HEK293 (cell line): ENCODE results near the gene TAOK3.

Experiments
- CTCF ChIA-PET: fragments of 350-600 bp; formaldehyde crosslinking; extraction: SDS; loops from one replicate; lab custom pipeline; 2021; ENCODE audit warnings: antibody characterized with exemption; lab: Yijun Ruan, JAX
- POLR2A ChIA-PET: fragments of 300-600 bp; formaldehyde crosslinking; extraction: SDS; loops from one replicate; lab custom pipeline; 2020; ENCODE audit warnings: antibody characterized with exemption, inconsistent platforms; lab: Yijun Ruan, JAX
- H3K27ac ChIP-seq: fragments of 200-500 bp; sonication (Bioruptor generic); 2 replicates; pipeline ENCODE4 v1.5.1; 2014; ENCODE audit warnings: low read depth, low read length, control low read depth, inconsistent platforms; ENCODE audit errors: extremely low read depth
- H3K36me3 ChIP-seq, 2 experiments: fragments of 200-500 bp in 1 of 2; sonication (Bioruptor generic) in 1 of 2; 1 replicate in 1 of 2; 2 replicates in 1 of 2; pipeline ENCODE4 v1.5.1; 2014 to 2017; ENCODE audit warnings: inconsistent platforms in 2 of 2, low read length in 2 of 2; ENCODE audit not compliant: control insufficient read depth in 2 of 2, insufficient read depth in 1 of 2
- H3K4me1 ChIP-seq: fragments of 200-500 bp; sonication (Bioruptor generic); 2 replicates; pipeline ENCODE4 v1.5.1; 2014; ENCODE audit warnings: mild to moderate bottlenecking, low read length, inconsistent platforms; ENCODE audit not compliant: control insufficient read depth, insufficient read depth
- H3K4me3 ChIP-seq: 2 replicates; pipeline ENCODE4 v1.5.1; 2011; ENCODE audit warnings: low read depth, mild to moderate bottlenecking, control low read depth, low read length, moderate library complexity
- H3K9me3 ChIP-seq: fragments of 200-500 bp; sonication (Bioruptor generic); 2 replicates; pipeline ENCODE4 v1.5.1; 2014; ENCODE audit warnings: low read depth, low read length, inconsistent platforms; ENCODE audit not compliant: control insufficient read depth, insufficient read depth
- BCL11A ChIP-seq: fragments of 450-650 bp; formaldehyde crosslinking; IDR thresholded peaks from 2 replicates; pipeline ENCODE4 v1.5.1; 2016; ENCODE audit warnings: low read depth, missing biosample characterization, missing genetic modification characterization
- GLI4 ChIP-seq: fragments of 450-650 bp; formaldehyde crosslinking; IDR thresholded peaks from 2 replicates; pipeline ENCODE4 v1.5.1; 2016; ENCODE audit warnings: missing biosample characterization, missing genetic modification characterization
- GLIS1 ChIP-seq: fragments of 450-650 bp; formaldehyde crosslinking; IDR thresholded peaks from 2 replicates; pipeline ENCODE4 v1.5.1; 2016; ENCODE audit warnings: missing biosample characterization, missing genetic modification characterization
- SALL2 ChIP-seq: fragments of 450-650 bp; formaldehyde crosslinking; IDR thresholded peaks from 2 replicates; pipeline ENCODE4 v1.5.0; 2017; ENCODE audit warnings: missing biosample characterization, mild to moderate bottlenecking, missing genetic modification characterization, borderline replicate concordance
- SCRT2 ChIP-seq: fragments of 450-650 bp; formaldehyde crosslinking; IDR thresholded peaks from 2 replicates; pipeline ENCODE4 v1.5.1; 2016; ENCODE audit warnings: missing biosample characterization, missing genetic modification characterization
- ZBTB17 ChIP-seq: fragments of 450-650 bp; formaldehyde crosslinking; IDR thresholded peaks from 2 replicates; pipeline ENCODE4 v1.5.1; 2016; ENCODE audit warnings: missing biosample characterization, missing genetic modification characterization
- ZEB2 ChIP-seq: fragments of 450-650 bp; formaldehyde crosslinking; IDR thresholded peaks from 2 replicates; pipeline ENCODE4 v1.5.1; 2016; ENCODE audit warnings: missing biosample characterization, missing genetic modification characterization
- ZFHX2 ChIP-seq: fragments of 450-650 bp; formaldehyde crosslinking; conservative IDR thresholded peaks from 2 replicates; pipeline ENCODE4 v1.5.1; 2016; ENCODE audit warnings: missing biosample characterization, missing genetic modification characterization
- ZNF121 ChIP-seq: fragments of 450-650 bp; formaldehyde crosslinking; IDR thresholded peaks from 2 replicates; pipeline ENCODE4 v1.5.1; 2016; ENCODE audit warnings: missing biosample characterization, missing genetic modification characterization
- ZNF48 ChIP-seq: fragments of 450-650 bp; formaldehyde crosslinking; IDR thresholded peaks from 2 replicates; pipeline ENCODE4 v1.5.1; 2016; ENCODE audit warnings: missing biosample characterization, missing genetic modification characterization
- ZNF548 ChIP-seq: fragments of 450-650 bp; formaldehyde crosslinking; IDR thresholded peaks from 2 replicates; pipeline ENCODE4 v1.5.1; 2016; ENCODE audit warnings: missing biosample characterization, missing genetic modification characterization
- ZNF560 ChIP-seq: fragments of 450-650 bp; formaldehyde crosslinking; IDR thresholded peaks from 2 replicates; pipeline ENCODE4 v1.5.1; 2017; ENCODE audit warnings: missing biosample characterization, missing genetic modification characterization, borderline replicate concordance
- ZNF837 ChIP-seq: fragments of 450-650 bp; formaldehyde crosslinking; IDR thresholded peaks from 2 replicates; pipeline ENCODE4 v1.5.1; 2016; ENCODE audit warnings: missing biosample characterization, missing genetic modification characterization
- TF ChIP-seq, protein P1 (sequence below): fragments of 450-650 bp; formaldehyde crosslinking; IDR thresholded peaks from 2 replicates; pipeline ENCODE4 v1.5.1; 2016; ENCODE audit warnings: missing biosample characterization, missing genetic modification characterization
- TF ChIP-seq, protein P2 (sequence below): fragments of 450-650 bp; formaldehyde crosslinking; IDR thresholded peaks from 2 replicates; pipeline ENCODE4 v1.5.1; 2016; ENCODE audit warnings: missing biosample characterization, missing genetic modification characterization
- TF ChIP-seq, protein P3 (sequence below): fragments of 450-650 bp; formaldehyde crosslinking; IDR thresholded peaks from 2 replicates; pipeline ENCODE4 v1.5.1; 2016; ENCODE audit warnings: missing biosample characterization, missing genetic modification characterization
- TF ChIP-seq, protein P4 (sequence below): fragments of 450-650 bp; formaldehyde crosslinking; IDR thresholded peaks from 2 replicates; pipeline ENCODE4 v1.5.1; 2016; ENCODE audit warnings: missing biosample characterization, missing genetic modification characterization
- TF ChIP-seq, protein P5 (sequence below): fragments of 450-650 bp; IDR thresholded peaks from 2 replicates; pipeline ENCODE4 v1.5.1; 2018; ENCODE audit warnings: missing biosample characterization, missing genetic modification characterization

The TAOK3 gene

DNA sequence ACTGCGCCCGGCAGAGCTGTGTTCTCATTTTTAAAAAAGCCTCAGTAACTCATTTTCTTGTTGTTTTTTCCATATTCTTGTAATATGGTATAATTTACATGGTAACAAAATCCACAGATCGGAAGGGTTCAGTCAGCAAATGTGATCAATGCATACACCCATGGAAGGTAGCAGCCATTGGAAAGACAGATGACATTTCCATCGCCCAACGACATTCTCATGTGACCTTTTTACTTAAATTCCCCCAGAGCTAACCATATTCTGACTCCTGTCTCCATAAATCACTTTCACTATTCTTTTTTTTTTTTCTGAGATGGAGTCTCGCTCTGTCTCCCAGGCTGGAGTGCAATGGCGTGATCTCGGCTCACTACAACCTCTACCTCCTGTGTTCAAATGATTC lies 231.9 kb downstream of the TAOK3 start (continued):
- TF ChIP-seq, protein P1, sequence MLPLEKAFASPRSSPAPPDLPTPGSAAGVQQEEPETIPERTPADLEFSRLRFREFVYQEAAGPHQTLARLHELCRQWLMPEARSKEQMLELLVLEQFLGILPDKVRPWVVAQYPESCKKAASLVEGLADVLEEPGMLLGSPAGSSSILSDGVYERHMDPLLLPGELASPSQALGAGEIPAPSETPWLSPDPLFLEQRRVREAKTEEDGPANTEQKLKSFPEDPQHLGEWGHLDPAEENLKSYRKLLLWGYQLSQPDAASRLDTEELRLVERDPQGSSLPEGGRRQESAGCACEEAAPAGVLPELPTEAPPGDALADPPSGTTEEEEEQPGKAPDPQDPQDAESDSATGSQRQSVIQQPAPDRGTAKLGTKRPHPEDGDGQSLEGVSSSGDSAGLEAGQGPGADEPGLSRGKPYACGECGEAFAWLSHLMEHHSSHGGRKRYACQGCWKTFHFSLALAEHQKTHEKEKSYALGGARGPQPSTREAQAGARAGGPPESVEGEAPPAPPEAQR (tag by site-specific recombination) = no peak
- TF ChIP-seq SCRT2 (tag by site-specific recombination) = no peak

DNA sequence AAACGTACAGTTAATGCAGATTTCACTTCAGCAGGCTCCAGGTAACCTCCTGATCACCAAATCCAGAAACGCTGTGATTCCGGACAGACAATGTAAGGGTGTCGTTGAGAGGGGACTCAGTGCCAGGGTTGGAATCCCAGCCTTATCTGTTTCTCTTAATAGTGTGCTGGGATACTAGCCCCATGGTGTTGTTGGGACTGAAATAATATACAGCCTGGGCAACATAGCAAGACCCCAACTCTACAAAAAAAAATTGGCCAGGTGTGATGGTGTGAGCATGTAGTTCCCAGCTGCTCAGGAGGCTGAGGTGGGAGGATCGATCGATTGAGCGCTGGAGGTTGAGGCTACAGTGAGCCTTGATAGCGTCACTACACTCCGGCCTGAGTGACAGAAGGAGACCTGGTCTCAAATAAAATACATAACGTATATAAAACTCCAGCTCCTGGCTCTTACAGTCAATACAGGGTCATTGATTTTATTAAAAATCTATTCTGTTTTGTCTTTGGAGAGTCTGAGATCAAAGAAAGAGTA lies 235.5 kb downstream of the TAOK3 start:
- H3K4me3 ChIP-seq = peak overlapping the region; percentile 79
- H3K4me1 ChIP-seq = peaks cover 3% of the 10 kb centered on the region; the same call in 1 of the 2 replicates
- ChIA-PET CTCF (interaction anchor here (1.3 to 1.6 kb wide), 2 partner anchors 44 to 238 kb away, joined by 3 to 4 read pairs; no protein-coding TSS in a partner anchor), POLR2A (interaction anchor here (0.8 to 1.6 kb wide), 2 partner anchors 13 to 76 kb away, joined by 3 to 5 read pairs; partner anchors contain the start of gene WSB2)
- H3K9me3 ChIP-seq = no peaks in the 10 kb centered on the region
- peaks cover 33 to 49% of the 10 kb centered on the region in 2 experiments for H3K36me3 ChIP-seq
- no peak for TF ChIP-seq ZEB2 (tag by site-specific recombination)
- TF ChIP-seq, protein P1 (tag by site-specific recombination) = no peak
- TF ChIP-seq, protein P2, sequence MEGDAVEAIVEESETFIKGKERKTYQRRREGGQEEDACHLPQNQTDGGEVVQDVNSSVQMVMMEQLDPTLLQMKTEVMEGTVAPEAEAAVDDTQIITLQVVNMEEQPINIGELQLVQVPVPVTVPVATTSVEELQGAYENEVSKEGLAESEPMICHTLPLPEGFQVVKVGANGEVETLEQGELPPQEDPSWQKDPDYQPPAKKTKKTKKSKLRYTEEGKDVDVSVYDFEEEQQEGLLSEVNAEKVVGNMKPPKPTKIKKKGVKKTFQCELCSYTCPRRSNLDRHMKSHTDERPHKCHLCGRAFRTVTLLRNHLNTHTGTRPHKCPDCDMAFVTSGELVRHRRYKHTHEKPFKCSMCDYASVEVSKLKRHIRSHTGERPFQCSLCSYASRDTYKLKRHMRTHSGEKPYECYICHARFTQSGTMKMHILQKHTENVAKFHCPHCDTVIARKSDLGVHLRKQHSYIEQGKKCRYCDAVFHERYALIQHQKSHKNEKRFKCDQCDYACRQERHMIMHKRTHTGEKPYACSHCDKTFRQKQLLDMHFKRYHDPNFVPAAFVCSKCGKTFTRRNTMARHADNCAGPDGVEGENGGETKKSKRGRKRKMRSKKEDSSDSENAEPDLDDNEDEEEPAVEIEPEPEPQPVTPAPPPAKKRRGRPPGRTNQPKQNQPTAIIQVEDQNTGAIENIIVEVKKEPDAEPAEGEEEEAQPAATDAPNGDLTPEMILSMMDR (tag by site-specific recombination) = no peak
- TF ChIP-seq, protein P3, sequence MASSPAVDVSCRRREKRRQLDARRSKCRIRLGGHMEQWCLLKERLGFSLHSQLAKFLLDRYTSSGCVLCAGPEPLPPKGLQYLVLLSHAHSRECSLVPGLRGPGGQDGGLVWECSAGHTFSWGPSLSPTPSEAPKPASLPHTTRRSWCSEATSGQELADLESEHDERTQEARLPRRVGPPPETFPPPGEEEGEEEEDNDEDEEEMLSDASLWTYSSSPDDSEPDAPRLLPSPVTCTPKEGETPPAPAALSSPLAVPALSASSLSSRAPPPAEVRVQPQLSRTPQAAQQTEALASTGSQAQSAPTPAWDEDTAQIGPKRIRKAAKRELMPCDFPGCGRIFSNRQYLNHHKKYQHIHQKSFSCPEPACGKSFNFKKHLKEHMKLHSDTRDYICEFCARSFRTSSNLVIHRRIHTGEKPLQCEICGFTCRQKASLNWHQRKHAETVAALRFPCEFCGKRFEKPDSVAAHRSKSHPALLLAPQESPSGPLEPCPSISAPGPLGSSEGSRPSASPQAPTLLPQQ (tag by site-specific recombination) = no peak
- TF ChIP-seq, protein P4, sequence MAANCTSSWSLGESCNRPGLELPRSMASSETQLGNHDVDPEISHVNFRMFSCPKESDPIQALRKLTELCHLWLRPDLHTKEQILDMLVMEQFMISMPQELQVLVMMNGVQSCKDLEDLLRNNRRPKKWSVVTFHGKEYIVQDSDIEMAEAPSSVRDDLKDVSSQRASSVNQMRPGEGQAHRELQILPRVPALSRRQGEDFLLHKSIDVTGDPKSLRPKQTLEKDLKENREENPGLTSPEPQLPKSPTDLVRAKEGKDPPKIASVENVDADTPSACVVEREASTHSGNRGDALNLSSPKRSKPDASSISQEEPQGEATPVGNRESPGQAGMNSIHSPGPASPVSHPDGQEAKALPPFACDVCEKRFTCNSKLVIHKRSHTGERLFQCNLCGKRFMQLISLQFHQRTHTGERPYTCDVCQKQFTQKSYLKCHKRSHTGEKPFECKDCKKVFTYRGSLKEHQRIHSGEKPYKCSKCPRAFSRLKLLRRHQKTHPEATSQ = no peak
- no peak for TF ChIP-seq ZFHX2 (tag by site-specific recombination)
- no peak for TF ChIP-seq BCL11A
- TF ChIP-seq GLIS1 = no peak
- no peak for TF ChIP-seq ZNF837 (tag by site-specific recombination)
- TF ChIP-seq, protein P5, sequence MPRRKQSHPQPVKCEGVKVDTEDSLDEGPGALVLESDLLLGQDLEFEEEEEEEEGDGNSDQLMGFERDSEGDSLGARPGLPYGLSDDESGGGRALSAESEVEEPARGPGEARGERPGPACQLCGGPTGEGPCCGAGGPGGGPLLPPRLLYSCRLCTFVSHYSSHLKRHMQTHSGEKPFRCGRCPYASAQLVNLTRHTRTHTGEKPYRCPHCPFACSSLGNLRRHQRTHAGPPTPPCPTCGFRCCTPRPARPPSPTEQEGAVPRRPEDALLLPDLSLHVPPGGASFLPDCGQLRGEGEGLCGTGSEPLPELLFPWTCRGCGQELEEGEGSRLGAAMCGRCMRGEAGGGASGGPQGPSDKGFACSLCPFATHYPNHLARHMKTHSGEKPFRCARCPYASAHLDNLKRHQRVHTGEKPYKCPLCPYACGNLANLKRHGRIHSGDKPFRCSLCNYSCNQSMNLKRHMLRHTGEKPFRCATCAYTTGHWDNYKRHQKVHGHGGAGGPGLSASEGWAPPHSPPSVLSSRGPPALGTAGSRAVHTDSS = 0 out of 2 replicates have a peak, but pooled peaks have one; percentile 8
- no peak for TF ChIP-seq ZBTB17 (tag by site-specific recombination)
- TF ChIP-seq GLI4 (tag by site-specific recombination) = no peak
- TF ChIP-seq ZNF121 (tag by site-specific recombination) = peak; percentile 98
- no peak for TF ChIP-seq SALL2 (tag by site-specific recombination)
- no peak for TF ChIP-seq ZNF48 (tag by site-specific recombination)
- no peak for TF ChIP-seq ZNF548
- no peak for TF ChIP-seq ZNF560
- no peak overlapping the region for H3K27ac ChIP-seq
